ENCODE measurements around the gene SPPL2A.
"Not testable (repeated sequence)": the region's sequence is repeated elsewhere in the genome, so short reads cannot be mapped to it uniquely, and the experiment has no call there.

Gene SPPL2A, protein sequence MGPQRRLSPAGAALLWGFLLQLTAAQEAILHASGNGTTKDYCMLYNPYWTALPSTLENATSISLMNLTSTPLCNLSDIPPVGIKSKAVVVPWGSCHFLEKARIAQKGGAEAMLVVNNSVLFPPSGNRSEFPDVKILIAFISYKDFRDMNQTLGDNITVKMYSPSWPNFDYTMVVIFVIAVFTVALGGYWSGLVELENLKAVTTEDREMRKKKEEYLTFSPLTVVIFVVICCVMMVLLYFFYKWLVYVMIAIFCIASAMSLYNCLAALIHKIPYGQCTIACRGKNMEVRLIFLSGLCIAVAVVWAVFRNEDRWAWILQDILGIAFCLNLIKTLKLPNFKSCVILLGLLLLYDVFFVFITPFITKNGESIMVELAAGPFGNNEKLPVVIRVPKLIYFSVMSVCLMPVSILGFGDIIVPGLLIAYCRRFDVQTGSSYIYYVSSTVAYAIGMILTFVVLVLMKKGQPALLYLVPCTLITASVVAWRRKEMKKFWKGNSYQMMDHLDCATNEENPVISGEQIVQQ

DNA sequence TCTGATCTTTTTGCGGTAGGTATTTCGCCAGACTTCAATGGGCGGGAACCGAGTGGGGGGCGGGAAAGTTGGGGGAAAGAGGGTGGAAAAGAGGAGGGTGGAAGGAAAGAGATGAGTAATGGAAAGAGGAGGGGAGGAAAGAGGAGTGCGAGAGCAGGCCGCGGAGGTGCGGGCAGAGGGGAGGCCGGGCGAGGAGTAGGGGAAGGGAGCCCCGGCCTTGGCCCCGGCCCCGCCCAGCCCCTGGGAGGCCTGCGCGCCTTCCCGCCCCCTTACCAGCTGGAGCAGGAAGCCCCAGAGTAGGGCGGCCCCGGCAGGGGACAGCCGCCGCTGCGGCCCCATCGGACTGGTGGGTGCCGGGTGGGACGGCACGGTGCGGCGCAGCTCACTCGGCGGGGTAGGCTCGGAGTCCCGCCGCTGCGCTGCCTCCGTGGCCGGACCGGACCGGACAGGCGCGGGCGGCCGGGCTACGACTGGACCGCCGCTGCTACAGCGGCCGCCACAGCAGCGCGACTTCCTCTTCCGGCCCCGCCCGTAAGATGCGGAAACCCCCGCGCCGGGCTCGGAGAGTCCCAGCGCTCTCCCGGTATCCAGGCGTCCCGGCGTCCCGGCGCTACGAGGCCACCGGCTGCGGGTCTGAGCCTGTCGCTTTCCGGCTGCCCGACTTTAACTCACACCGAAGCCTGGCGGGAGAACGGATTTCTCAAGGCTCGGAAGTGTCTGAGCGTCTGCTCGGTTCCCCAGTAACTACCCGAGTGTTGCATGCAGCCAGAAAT lies at the start of gene SPPL2A:
TSS of gene SPPL2A (minus strand) at position 512 of the 773 bp plus-strand sequence. CDS start at position 339, 173 bp downstream.
- peak; percentile 95 for DNase-seq

DNA sequence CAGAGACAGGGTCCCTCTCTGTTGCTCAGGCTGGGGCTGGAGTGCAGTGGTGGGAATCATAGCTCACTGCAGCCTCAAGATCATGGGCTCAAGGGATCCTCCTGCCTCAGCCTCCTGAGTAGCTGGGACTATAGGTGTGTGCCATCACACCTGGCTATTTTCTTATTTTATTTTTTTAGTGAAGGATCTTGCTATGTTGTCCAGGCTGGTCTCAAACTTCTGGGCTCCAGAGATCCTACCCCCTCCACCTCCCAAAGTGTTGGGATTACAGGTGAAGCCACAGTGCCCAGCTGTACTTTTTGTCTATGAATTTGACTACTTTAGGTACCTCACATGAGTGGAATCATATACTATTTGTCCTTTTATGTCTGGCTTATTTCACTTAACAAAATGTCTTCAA lies 49.1 kb upstream of the SPPL2A start:
- DNase-seq = no peak

DNA sequence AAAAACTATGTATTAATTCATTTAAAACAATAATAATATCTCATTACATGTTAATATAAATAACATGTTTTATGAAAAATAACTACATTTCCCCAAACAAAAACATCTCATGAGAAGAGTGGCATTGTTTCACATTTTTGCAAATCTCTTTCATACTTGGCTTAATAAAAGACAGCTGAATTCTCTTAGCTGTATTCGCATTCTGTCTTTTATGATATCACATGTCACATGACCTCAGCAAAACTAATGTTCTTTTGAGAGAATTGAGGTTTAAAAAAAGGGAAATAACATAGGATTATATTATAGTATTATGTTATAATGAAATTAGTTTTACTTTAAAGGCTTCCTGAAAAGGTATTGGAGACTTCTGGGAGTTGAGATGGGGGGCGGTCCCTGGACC lies 48.4 kb upstream of the SPPL2A start:
- DNase-seq = no peak

DNA sequence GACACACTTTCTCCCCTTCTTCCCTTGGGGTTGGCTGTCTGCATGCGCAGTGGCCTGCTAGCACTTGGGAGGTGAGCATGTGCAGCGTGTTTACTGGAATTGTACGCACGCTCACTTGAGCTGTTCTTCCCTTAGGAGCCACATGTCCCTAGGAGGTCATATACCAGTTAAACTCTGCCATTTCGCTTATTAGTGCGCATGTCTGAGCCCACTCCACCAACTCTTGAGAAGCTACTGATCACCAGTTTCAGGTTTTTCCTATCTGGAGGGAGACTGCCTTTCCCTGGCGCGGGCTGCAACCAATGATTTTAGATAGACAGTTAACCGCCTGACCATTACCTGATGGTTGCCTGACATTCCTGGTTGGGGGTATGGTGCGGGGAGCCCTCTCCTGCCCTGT lies 47.6 kb upstream of the SPPL2A start:
- no peak for DNase-seq

DNA sequence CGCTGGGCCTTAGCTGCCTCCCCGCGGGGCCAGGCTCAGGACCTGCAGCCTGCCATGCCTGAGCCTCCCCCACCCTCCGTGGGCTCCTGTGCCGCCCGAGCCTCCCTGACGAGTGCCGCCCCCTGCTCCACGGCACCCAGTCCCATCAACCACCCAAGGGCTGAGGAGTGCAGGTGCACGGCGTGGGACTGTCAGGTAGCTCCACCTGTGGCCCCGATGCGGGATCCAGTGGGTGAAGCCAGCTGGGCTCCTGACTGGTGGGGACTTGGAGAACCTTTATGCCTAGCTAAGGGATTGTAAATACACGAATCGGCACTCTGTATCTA lies 46.6 kb upstream of the SPPL2A start:
- DNase-seq = not testable (repeated sequence)

DNA sequence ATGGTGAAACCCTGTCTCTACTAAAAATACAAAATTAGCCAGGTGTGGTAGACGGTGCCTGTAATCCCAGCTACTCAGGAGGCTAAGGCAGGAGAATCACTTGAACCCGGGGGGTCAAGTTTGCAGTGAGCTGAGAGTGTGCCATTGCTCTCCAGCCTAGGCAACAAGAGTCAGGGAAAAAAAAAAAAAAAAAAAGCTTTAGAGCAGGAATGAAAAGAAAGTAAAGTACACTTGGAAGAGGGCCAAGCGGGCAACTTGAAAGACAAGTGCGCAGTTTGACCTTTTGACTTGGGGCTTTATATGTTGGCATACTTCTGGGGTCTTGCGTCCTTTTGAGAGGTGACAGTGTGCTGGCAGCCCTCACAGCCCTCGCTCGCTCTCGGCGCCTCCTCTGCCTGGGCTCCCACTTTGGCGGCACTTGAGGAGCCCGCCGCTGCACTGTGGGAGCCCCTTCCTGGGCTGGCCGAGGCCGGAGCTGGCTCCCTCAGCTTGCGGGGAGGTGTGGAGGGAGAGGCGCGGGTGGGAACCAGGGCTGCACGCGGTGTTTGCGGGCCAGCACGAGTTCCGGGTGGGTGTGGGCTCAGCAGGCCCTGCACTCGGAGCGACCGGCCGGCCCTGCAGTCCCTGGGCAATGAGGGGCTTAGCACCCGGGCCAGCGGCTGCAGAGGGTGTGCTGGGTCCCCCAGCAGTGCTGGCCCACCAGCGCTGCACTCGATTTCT lies 46.1 kb upstream of the SPPL2A start:
- not testable (repeated sequence) for DNase-seq

DNA sequence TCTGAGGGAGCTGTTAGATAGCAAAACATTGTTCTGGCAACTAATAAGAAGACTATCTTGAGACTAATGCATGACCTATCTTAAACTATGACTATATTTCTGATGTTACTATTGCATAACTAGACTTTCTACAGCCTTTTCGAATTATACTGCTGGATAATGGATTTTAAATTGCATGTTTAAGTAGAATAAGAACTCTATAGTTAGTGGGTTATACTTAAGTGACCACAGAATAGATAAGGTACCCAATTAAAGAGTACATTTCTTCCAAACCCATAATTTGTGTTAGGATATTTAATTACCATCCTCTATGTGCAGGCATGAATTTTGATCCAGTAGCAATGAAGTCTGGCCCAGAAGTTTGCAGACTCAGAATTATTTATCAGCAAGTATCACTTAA lies 44.6 kb upstream of the SPPL2A start:
- DNase-seq = no peak

DNA sequence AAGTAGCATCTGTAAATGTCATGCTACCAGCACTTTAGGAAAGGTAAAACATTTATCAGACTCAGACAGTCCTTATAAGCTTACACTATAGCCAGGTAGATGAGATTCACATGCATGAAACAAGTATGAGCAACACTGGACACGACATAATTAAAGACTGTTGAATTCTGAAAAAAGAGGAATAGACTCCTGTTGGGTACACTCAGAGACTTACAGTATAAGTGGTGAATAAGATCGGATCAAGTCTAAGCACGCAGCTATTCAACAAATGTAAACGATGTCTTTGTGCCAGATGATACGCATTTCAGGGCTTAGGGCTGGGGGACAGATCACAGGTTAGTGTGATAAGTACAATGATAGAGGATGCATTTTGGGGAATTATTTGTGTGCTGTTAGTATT lies 43.2 kb upstream of the SPPL2A start:
- no peak for DNase-seq

DNA sequence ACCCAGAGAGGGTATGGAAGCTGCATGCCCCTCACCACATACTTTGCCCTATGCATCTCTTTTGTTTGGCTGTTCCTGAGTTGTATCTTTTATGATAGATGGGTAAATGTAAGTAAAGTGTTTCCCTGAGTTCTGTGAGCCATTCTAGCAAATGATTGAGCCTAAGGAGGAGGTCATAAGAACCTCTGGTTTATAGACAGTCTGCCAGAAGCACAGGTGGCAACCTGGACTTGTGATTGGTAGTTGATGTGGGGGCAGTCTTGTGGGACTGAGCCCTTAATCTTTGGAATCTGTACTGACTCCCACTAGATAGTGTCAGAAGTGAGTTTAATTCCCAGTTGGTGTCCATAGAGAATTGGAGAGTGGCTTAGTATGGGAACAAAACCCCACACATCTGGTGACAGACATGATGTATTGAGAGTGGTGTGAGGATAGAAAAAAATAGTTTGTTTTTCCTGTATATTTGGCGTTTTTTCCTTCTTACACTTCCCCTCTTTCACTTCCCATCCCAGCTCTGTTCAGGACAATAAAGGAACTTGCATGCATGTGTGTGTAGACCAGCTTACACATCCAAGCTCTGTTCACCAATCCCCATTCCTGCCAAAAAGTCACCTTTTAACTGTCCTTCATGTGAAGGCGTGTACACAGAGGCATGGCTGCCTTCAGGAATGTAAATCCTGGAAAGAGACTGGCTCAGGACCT lies 38.1 kb upstream of the SPPL2A start:
- no peak for DNase-seq

DNA sequence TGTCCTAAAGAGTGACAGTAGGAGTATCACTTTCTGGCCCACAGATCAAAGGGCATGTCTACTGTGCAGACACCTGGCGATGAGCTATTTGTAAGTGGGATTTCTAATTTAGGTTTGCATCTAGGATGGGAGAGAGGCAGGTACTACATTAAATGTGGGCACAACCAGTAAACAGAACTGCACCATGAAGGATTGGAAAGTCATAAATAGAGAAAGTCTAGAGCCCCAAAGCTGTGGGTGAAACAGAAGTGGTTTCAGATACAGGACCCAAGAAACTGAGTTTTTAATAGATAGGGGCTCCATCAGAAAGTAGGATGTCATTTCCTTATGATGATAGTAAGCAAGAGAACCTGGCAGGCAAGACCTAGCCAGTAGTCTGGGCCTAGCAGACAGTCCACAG lies 35.2 kb upstream of the SPPL2A start:
- DNase-seq = no peak

DNA sequence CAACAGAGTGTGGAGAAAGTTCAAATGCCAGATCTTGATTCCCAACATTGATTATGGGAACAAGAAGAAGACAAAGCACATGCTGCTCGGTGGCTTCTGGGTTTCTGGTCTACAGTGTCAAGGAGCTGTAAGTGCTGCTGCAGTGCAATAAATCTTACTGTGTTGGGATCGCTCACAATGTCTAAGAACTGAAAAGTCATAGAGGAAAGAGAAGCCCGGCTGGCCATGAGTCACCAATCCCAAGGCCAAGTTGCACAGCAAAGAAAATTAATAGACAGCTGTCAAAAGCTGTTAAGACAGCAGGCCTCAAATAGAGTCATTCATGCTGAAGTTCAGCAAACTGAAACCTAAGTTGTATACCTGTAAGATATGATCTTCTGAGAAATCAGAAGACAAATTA lies 33.2 kb upstream of the SPPL2A start:
- DNase-seq = no peak

DNA sequence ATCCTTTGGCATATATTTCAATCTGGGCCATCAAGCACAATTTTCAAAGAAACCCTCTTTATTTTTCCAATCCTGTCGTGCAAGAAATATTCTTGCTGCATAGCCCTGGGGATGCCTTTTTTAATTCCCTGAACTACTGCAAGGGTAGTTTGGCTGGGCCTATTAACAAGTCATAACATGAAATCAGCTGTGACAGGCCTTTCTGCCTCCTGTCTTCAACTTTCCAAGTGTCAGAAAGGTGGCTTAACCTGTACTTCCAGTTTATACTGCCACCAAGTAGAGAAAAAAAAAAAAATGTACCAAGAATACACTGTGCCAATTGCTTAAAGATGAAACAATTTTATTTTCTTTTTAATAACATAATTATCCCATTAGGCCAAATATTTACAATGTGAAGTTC lies 32.4 kb upstream of the SPPL2A start:
- no peak for DNase-seq

DNA sequence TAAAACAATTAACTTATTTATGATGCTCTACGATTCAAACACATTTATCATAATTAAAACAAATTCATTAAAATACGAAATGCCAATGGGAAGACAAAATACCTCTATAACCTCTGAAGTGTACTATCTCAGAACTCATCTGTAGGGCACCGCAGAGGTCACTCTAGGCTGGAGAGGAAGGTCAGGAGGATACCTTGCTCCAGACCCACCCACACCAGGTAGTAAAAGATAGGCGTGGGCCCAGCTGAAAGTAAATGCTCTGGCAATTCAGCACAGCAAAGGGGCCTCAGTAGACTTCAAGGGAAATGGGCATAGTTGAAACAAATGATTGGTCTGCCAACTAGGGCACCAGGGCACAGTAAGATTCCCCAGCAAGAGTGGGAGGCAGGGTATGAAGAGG lies 26.0 kb upstream of the SPPL2A start:
- DNase-seq = no peak

DNA sequence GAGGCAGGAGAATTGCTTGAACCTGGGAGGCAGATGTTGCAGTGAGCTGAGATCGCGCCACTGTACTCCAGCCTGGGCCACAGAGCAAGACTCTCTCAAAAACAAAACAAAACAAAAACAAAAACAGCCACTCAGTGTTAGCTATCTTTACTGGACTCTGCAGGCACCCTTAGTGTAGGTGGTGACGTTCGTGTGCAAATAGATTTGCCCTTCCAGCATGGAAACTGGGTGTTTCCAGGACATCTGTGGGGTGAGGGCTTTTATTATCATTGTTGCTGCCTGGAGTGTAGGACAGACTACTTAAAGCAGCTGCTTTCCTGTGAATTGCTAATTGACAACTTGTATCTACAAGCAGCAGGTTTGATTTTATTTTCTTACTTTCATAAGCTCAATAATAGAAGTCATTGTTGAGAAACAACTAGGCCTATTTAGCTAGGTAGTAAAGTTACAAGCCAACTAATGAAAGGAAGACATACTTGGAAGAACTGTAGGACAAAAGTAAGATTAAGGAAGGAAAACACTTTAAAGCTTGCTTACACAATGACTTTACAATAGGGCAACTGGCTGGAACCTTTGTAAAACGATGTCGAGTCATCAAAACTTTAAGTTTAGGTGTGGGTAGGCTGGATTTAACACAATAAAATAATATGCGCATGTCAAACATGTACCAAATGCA lies 25.4 kb upstream of the SPPL2A start:
- no peak for DNase-seq

DNA sequence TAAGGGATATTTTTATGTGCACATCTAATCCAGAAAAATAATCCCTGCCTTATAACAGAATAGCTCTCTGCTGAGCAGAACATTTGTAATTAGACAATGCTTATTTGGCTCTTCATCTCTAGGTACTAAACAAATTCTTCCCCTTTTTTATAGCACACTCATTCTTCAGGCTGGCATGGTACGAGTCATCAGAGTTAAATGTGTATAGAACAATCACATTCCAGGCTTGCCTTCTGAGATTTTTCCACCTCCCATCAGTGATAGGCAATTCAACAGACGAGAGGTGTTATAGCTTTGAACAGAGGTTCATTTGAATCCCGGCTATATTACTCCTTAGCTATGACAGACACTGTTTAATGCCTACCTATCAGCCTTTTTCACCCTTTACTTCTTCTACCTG lies 21.4 kb upstream of the SPPL2A start:
- DNase-seq = peak; percentile 41

DNA sequence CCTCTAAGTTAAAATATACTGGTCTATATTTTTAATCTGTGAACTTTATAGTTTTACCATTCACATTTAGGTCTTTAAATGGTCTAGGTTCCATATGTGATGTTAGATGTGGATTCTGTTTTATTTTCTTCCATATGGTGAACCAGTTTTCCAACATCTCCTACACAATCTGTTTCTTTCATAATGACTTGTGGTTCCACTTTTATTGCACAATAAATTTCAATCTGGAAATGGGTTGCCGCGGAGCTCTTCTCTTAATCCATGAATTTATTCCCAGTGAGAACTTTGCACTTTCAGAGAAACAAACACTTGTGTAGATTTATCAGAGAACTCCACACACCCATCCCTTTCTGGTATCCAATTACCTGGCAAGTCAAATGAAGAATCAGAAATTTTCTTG lies 20.9 kb upstream of the SPPL2A start:
- DNase-seq = no peak

DNA sequence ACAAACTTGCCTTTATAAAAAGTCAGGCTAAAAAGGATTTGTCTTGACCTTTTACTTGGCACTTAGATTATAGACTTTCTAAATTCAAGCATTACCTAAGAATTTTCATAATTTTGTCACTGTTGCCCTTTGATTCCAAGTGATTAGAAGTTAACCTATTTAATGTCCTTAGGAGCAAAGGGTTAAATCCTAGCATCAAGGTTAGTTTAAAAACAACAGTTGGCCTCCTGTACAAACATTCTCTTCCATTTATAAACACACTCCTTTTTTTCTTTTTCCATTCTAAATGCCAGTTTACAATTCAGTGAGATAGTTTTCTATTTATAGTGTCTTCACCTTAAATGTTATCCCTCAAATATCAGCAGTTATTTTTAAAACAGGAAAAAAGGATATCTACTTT lies 18.4 kb upstream of the SPPL2A start:
- DNase-seq = no peak

DNA sequence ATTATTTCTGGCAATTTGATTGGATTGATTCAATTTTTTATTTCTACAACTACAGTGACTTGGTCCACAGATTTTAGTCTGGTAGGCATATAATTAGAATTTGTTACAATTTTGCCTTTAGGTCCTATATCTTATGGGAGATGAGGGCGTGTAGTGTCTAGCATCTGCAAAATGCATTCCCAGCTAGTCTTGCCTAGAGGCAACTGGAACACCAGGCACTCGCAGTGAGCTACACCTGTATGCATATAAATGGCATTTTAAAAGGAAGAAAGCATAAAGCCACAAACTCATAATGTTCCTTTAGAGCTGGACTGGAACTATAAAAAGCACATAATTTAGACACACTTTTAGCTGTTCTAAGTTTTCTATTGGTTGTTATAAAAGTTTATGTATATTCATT lies 17.9 kb upstream of the SPPL2A start:
- DNase-seq = no peak

DNA sequence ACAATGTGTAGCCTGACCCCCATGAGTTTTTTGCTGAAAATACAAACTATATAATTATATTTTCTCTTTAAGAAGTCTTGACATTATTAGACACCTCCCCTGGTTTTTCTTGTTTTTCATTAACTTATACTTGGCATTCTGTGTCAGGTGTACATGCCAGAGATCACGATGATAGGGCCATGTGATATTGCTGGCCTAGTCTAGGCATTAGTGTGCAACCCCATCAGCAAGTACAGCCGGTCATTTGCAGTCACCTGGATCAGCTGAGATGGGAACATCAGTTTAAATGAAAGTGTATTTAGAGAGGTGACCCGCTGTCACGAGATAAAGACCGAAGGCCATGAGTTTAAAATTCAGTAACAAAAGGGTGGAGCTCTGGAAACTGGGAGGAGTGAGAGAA lies 12.6 kb upstream of the SPPL2A start:
- no peak for DNase-seq

DNA sequence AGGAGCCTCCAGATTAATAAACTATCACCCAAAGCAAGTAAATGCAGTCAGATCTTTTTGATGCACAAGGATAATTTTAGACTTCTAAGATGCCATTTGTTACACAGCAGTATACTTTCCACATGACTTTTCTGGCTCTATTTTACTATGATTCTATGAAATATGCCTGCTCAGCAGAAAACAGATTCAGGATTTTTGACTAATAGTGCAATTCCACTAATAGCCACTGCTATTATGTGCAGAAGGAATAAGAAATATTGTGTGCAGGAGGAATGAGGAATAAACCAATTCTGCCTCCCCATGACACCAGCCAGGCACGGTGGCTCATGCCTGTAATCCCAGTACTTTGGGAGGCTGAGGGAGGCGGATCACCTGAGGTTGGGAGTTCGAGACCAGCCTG lies 11.5 kb upstream of the SPPL2A start:
- DNase-seq = no peak

DNA sequence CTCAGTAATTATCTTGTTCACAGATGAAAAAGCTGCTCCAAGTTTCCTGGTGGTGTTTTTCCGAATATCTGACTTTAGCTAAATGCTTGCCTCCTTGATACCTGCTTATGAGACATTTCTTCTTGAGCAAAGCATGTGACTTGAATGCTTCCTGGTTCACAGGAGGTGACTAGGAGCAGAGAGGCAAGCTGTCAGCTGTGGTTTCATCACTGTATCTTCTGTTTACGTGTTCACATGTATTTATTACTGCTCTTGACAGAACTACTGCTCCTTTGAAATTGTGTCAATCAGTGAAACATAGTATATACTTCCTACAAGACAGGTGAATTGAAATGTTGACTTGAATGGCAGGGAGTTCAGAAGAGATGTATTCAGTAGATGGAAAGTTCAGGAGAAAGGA lies 8.9 kb upstream of the SPPL2A start:
- DNase-seq = no peak

DNA sequence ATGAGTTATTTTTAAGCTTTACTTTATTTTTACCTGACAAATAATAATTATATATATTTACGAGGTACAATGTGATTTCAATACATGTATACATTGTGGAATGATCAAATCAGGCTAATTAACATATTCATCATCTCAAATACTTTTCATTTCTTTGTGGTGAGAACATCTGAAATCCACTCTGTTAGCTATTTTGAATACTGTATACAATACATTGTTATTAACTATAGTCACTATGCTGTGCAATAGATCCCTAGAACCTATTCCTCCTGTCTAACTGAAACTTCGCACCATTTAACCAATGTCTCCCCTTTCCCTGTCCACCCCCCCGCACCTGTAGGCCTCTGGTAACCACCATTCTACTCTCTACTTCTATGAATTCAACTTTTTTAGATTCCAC lies 7.9 kb upstream of the SPPL2A start:
- peak; percentile 45 for DNase-seq

Measured in EL (cell line).